ENCODE data around the gene DENND2D. TPM values are rescaled to one million over a fixed set of nuclear protein-coding genes. Genes with fewer than 3 reads are reported as not detected.
A peak's percentile ranks its signal among the peaks of the same experiment; 100 is the strongest.

The DENND2D gene
- total RNA-seq (100 to 1,000 TPM in 1 of 2 donors, 10 to 100 TPM in 1; 62.4 to 126 TPM), total RNA-seq (139 to 209 reads per million in 2 donors)

- ATAC-seq = peak; percentile 20
- H3K27me3 Mint-ChIP-seq = no peaks in the 10 kb centered on the region
- peaks cover 56% of the 10 kb centered on the region for H3K4me1 Mint-ChIP-seq
- no peaks in the 10 kb centered on the region for H3K9me3 ChIP-seq (ENCODE audit: control insufficient read depth, low read length, poor library complexity, severe bottlenecking)
- peaks cover 21% of the 10 kb centered on the region for H3K36me3 Mint-ChIP-seq (ENCODE audit: low read depth)
- peak within 1 kb of the TSS; percentile 98 for H3K4me3 Mint-ChIP-seq
- no peak for DNase-seq
- peak within 1 kb of the TSS; percentile 98 for H3K27ac Mint-ChIP-seq
These were observed at the start of gene DENND2D for GRCh38 chr1:111199881-111200801. Gene DENND2D (minus strand): TSS chr1:111200646. CDS start chr1:111200459, 187 bp downstream.

GRCh38 chr1:111249960-111250359 is 49.5 kb upstream of the DENND2D start:
- Mint-ChIP-seq H3K36me3 (ENCODE audit: low read depth) (no peaks in the 10 kb centered on the region), H3K27me3 (no peaks in the 10 kb centered on the region), H3K4me1 (peaks cover 15% of the 10 kb centered on the region), H3K4me3 (no peak overlapping the region), H3K27ac (no peak overlapping the region)
- H3K9me3 ChIP-seq (ENCODE audit: control insufficient read depth, low read length, poor library complexity, severe bottlenecking) = no peaks in the 10 kb centered on the region
- ATAC-seq (no peak), DNase-seq (no peak)

- Mint-ChIP-seq H3K4me1 (peaks cover 17% of the 10 kb centered on the region), H3K4me3 (no peak overlapping the region), H3K27me3 (no peaks in the 10 kb centered on the region), H3K27ac (no peak overlapping the region), H3K36me3 (ENCODE audit: low read depth) (no peaks in the 10 kb centered on the region)
- no peaks in the 10 kb centered on the region for H3K9me3 ChIP-seq (ENCODE audit: control insufficient read depth, low read length, poor library complexity, severe bottlenecking)
- DNase-seq = no peak
- ATAC-seq = no peak
These were observed 46.8 kb upstream of the DENND2D start for GRCh38 chr1:111247125-111247838.

- Mint-ChIP-seq H3K27ac (no peak overlapping the region), H3K27me3 (no peaks in the 10 kb centered on the region), H3K4me3 (no peak overlapping the region), H3K4me1 (peaks cover 2% of the 10 kb centered on the region), H3K36me3 (ENCODE audit: low read depth) (peaks cover 11% of the 10 kb centered on the region)
- ATAC-seq = no peak
- no peak for DNase-seq
- no peaks in the 10 kb centered on the region for H3K9me3 ChIP-seq (ENCODE audit: control insufficient read depth, low read length, poor library complexity, severe bottlenecking)
These were observed 42.5 kb upstream of the DENND2D start for GRCh38 chr1:111242805-111243523.

GRCh38 chr1:111241797-111242196 is 41.4 kb upstream of the DENND2D start:
- no peaks in the 10 kb centered on the region for H3K9me3 ChIP-seq (ENCODE audit: control insufficient read depth, low read length, poor library complexity, severe bottlenecking)
- no peaks in the 10 kb centered on the region for H3K27me3 Mint-ChIP-seq
- H3K27ac Mint-ChIP-seq = no peak overlapping the region
- ATAC-seq (no peak), DNase-seq (no peak)
- H3K4me3 Mint-ChIP-seq = no peak overlapping the region
- peaks cover 5% of the 10 kb centered on the region for H3K4me1 Mint-ChIP-seq
- peaks cover 11% of the 10 kb centered on the region for H3K36me3 Mint-ChIP-seq (ENCODE audit: low read depth)

- no peaks in the 10 kb centered on the region for H3K9me3 ChIP-seq (ENCODE audit: control insufficient read depth, low read length, poor library complexity, severe bottlenecking)
- Mint-ChIP-seq H3K4me3 (no peak overlapping the region), H3K36me3 (ENCODE audit: low read depth) (peaks cover 15% of the 10 kb centered on the region), H3K27ac (no peak overlapping the region), H3K27me3 (no peaks in the 10 kb centered on the region), H3K4me1 (peaks cover 7% of the 10 kb centered on the region)
- no peak for DNase-seq
- no peak for ATAC-seq
These were observed 37.8 kb upstream of the DENND2D start for GRCh38 chr1:111238056-111238795.

GRCh38 chr1:111236806-111237205 is 36.4 kb upstream of the DENND2D start:
- Mint-ChIP-seq H3K36me3 (ENCODE audit: low read depth) (peaks cover 15% of the 10 kb centered on the region), H3K27ac (no peak overlapping the region), H3K4me3 (no peak overlapping the region), H3K27me3 (no peaks in the 10 kb centered on the region), H3K4me1 (peaks cover 7% of the 10 kb centered on the region)
- DNase-seq = no peak
- no peaks in the 10 kb centered on the region for H3K9me3 ChIP-seq (ENCODE audit: control insufficient read depth, low read length, poor library complexity, severe bottlenecking)
- ATAC-seq = no peak

- no peaks in the 10 kb centered on the region for H3K9me3 ChIP-seq (ENCODE audit: control insufficient read depth, low read length, poor library complexity, severe bottlenecking)
- no peak overlapping the region for H3K27ac Mint-ChIP-seq
- H3K4me1 Mint-ChIP-seq = peaks cover 7% of the 10 kb centered on the region
- H3K4me3 Mint-ChIP-seq = no peak overlapping the region
- DNase-seq = no peak
- no peaks in the 10 kb centered on the region for H3K27me3 Mint-ChIP-seq
- no peak for ATAC-seq
- H3K36me3 Mint-ChIP-seq (ENCODE audit: low read depth) = peaks cover 13% of the 10 kb centered on the region
These were observed 35.9 kb upstream of the DENND2D start for GRCh38 chr1:111236379-111236778.

GRCh38 chr1:111234866-111235265 is 34.4 kb upstream of the DENND2D start:
- Mint-ChIP-seq H3K4me1 (peaks cover 16% of the 10 kb centered on the region), H3K4me3 (no peak overlapping the region), H3K36me3 (ENCODE audit: low read depth) (peaks cover 7% of the 10 kb centered on the region), H3K27me3 (no peaks in the 10 kb centered on the region), H3K27ac (no peak overlapping the region)
- no peaks in the 10 kb centered on the region for H3K9me3 ChIP-seq (ENCODE audit: control insufficient read depth, low read length, poor library complexity, severe bottlenecking)
- DNase-seq (no peak), ATAC-seq (no peak)

GRCh38 chr1:111234258-111234657 is 33.8 kb upstream of the DENND2D start:
- DNase-seq = no peak
- no peaks in the 10 kb centered on the region for H3K9me3 ChIP-seq (ENCODE audit: control insufficient read depth, low read length, poor library complexity, severe bottlenecking)
- Mint-ChIP-seq H3K27ac (no peak overlapping the region), H3K4me1 (peaks cover 18% of the 10 kb centered on the region), H3K4me3 (no peak overlapping the region), H3K27me3 (no peaks in the 10 kb centered on the region), H3K36me3 (ENCODE audit: low read depth) (peaks cover 7% of the 10 kb centered on the region)
- ATAC-seq = no peak

- ATAC-seq (no peak), DNase-seq (no peak)
- Mint-ChIP-seq H3K4me1 (peaks cover 26% of the 10 kb centered on the region), H3K36me3 (ENCODE audit: low read depth) (peaks cover 4% of the 10 kb centered on the region), H3K27me3 (no peaks in the 10 kb centered on the region), H3K27ac (no peak overlapping the region), H3K4me3 (no peak overlapping the region)
- H3K9me3 ChIP-seq (ENCODE audit: control insufficient read depth, low read length, poor library complexity, severe bottlenecking) = no peaks in the 10 kb centered on the region
These were observed 31.7 kb upstream of the DENND2D start for GRCh38 chr1:111232134-111232533.

- no peak for ATAC-seq
- peak overlapping the region; percentile 57 for H3K4me3 Mint-ChIP-seq
These were observed 28.3 kb upstream of the DENND2D start for GRCh38 chr1:111228748-111229126.

More at GRCh38 chr1:111228748-111229126, 28.3 kb upstream of the DENND2D start:
- H3K36me3 Mint-ChIP-seq (ENCODE audit: low read depth) = no peaks in the 10 kb centered on the region
- H3K9me3 ChIP-seq (ENCODE audit: control insufficient read depth, low read length, poor library complexity, severe bottlenecking) = no peaks in the 10 kb centered on the region
- H3K27me3 Mint-ChIP-seq = no peaks in the 10 kb centered on the region
- H3K4me1 Mint-ChIP-seq = peaks cover 46% of the 10 kb centered on the region
- H3K27ac Mint-ChIP-seq = peak overlapping the region; percentile 90
- DNase-seq = no peak
